22Rv1 (cell line): ENCODE measurements around the gene ACTBL2.

Experiments used
- H3K27ac ChIP-seq: fragments of 450-650 bp; 2 replicates; pipeline ENCODE4 v1.5.1; 2017
- ZFX ChIP-seq: fragments of 450-650 bp; IDR thresholded peaks from 2 replicates; pipeline ENCODE4 v1.6.1; 2017; ENCODE audit warnings: antibody characterized with exemption, borderline replicate concordance
- TF ChIP-seq, protein P1 (sequence below): fragments of 450-650 bp; IDR thresholded peaks from 2 replicates; pipeline ENCODE4 v1.5.1; 2017; ENCODE audit warnings: mild to moderate bottlenecking

Gene ACTBL2

GRCh38 chr5:57513785-57514184, 31.2 kb upstream of the ACTBL2 start:
- TF ChIP-seq, protein P1, sequence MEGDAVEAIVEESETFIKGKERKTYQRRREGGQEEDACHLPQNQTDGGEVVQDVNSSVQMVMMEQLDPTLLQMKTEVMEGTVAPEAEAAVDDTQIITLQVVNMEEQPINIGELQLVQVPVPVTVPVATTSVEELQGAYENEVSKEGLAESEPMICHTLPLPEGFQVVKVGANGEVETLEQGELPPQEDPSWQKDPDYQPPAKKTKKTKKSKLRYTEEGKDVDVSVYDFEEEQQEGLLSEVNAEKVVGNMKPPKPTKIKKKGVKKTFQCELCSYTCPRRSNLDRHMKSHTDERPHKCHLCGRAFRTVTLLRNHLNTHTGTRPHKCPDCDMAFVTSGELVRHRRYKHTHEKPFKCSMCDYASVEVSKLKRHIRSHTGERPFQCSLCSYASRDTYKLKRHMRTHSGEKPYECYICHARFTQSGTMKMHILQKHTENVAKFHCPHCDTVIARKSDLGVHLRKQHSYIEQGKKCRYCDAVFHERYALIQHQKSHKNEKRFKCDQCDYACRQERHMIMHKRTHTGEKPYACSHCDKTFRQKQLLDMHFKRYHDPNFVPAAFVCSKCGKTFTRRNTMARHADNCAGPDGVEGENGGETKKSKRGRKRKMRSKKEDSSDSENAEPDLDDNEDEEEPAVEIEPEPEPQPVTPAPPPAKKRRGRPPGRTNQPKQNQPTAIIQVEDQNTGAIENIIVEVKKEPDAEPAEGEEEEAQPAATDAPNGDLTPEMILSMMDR = no peak
- TF ChIP-seq ZFX = no peak

GRCh38 chr5:57511321-57511720, 28.7 kb upstream of the ACTBL2 start:
- no peak overlapping the region for H3K27ac ChIP-seq
- TF ChIP-seq ZFX = no peak
- TF ChIP-seq, protein P1 = no peak

More at GRCh38 chr5:57513785-57514184, 31.2 kb upstream of the ACTBL2 start:
- no peak overlapping the region for H3K27ac ChIP-seq

DNA sequence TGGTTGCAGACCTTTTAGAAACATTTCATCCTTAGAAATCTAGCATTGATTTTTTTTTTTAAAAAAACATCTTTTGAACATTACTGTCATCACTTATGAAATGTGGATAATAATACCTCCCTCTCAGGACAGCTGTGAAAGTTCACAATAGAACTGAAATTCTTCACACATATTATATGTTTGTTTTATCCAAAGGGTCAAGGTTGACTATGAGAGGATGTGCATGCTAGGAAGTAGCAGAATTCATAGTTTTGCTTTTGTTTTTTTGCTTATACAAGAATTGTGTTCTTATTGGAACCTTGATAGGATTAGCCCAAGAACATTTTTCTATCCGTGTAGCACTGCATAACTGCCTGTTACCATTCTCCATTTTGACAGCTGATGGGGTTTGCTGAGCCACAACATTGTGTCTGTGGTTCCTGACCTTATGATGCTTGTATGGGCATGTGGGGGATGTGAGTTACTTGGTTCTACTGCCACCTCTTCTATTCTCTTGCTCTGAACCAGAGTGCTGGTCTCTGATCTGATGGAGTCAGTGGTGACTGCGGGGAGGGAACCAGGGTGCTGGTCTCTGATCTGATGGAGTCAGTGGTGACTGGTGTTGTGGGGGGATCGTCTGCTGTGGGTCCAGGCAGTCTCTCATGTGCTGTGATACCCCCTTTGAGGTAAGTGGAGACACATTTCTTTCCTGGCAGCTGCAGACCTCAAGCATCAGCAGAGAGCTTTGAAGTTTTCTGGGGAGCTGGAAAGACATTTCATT, 27.1 kb upstream of the ACTBL2 start:
- H3K27ac ChIP-seq = no peak overlapping the region
- TF ChIP-seq, protein P1 = no peak
- no peak for TF ChIP-seq ZFX

GRCh38 chr5:57508211-57508610, 25.6 kb upstream of the ACTBL2 start:
- H3K27ac ChIP-seq = no peak overlapping the region
- TF ChIP-seq ZFX = no peak
- TF ChIP-seq, protein P1 = no peak

- no peak overlapping the region for H3K27ac ChIP-seq
- TF ChIP-seq ZFX = no peak
- TF ChIP-seq, protein P1 = no peak
Observed at GRCh38 chr5:57505272-57506200, 22.9 kb upstream of the ACTBL2 start.

GRCh38 chr5:57504357-57504756, 21.7 kb upstream of the ACTBL2 start:
- no peak overlapping the region for H3K27ac ChIP-seq
- TF ChIP-seq, protein P1 = no peak
- TF ChIP-seq ZFX = no peak
